Upper lobe of left lung (tissue), 6 donors: ENCODE measurements around the gene FHIT. TPM values are rescaled to one million over a fixed set of nuclear protein-coding genes. Genes with fewer than 3 reads are reported as not detected.

Source experiments
- ATAC-seq, 2 donors: fragments of 200-7000 bp; cut with Tn5 transposase; one replicate each; pipeline ENCODE4 v1.9.1; 2022; ENCODE audit warnings: mild to moderate bottlenecking in 2 of 2, moderate library complexity in 2 of 2; ENCODE audit not compliant: low FRiP score in 2 of 2
- DNase-seq, 2 donors: peaks; one replicate each; pipeline ENCODE4 v3.0.0-alpha.2; 2019 to 2020
- H3K27ac ChIP-seq, 4 donors: fragments of 200-600 bp; sonication (generic); one replicate each; pipeline ENCODE4 v1.5.1; 2016 to 2019
- H3K27me3 ChIP-seq, 4 donors: fragments of 200-600 bp; sonication (generic); one replicate each; pipeline ENCODE4 v1.5.1; 2017 to 2019
- H3K36me3 ChIP-seq, 4 donors: fragments of 200-600 bp; sonication (generic); one replicate each; pipeline ENCODE4 v1.5.1; 2016 to 2019
- H3K4me1 ChIP-seq, 4 donors: fragments of 200-600 bp; sonication (generic); one replicate each; pipeline ENCODE4 v1.5.1; 2018 to 2019
- H3K4me3 ChIP-seq, 4 donors: fragments of 200-600 bp; sonication (generic); one replicate each; pipeline ENCODE4 v1.5.1; 2017 to 2019; ENCODE audit warnings: mild to moderate bottlenecking in 2 of 4, moderate library complexity in 1 of 4
- H3K9me3 ChIP-seq, 4 donors: fragments of 200-600 bp; sonication (generic); one replicate each; pipeline ENCODE4 v1.5.1; 2018 to 2019
- CTCF ChIP-seq, 6 experiments: fragments of 450-650 bp in 4 of 6; fragments of 200-600 bp in 2 of 6; sonication (generic) in 2 of 6; IDR thresholded peaks; one replicate each; pipeline ENCODE4 v1.5.1; 2016 to 2019; ENCODE audit warnings: antibody characterized with exemption in 6 of 6
- EP300 ChIP-seq, 4 donors: sonication (generic); formaldehyde crosslinking; IDR thresholded peaks; one replicate each; pipeline ENCODE4 v1.5.1; 2017; ENCODE audit warnings: antibody characterized with exemption in 4 of 4, control low read depth in 2 of 4
- POLR2A ChIP-seq, 4 donors: fragments of 450-650 bp; IDR thresholded peaks; one replicate each; pipeline ENCODE4 v1.5.1; 2016 to 2017; ENCODE audit warnings: antibody characterized with exemption in 4 of 4, mild to moderate bottlenecking in 2 of 4
- POLR2AphosphoS5 ChIP-seq, 2 donors: sonication (generic); formaldehyde crosslinking; IDR thresholded peaks; one replicate each; pipeline ENCODE4 v1.5.1; 2017; ENCODE audit warnings: antibody characterized with exemption in 2 of 2
- WGBS, 2 donors: methylation state at CpG; one replicate each; pipeline ENCODE4 v1.1.5; 2017 to 2018; 5-methylcytosine and 5-hydroxymethylcytosine counted together
- total RNA-seq, 6 donors: library from RNA; depleted of rRNA in 4 of 6; stranded (reverse); fragments of >200 nt in 4 of 6; gene quantifications; one replicate each; pipeline versions ENCODE4 v1.1.0 to v1.2.1, GENCODE V29; 2016 to 2021
- donor health status: DM: no; HTN: no; CAD: no; lungs with moderate emphysema.
- donor health status: DM: no; HTN: yes; CAD: no; lungs with severe emphysema.

Gene FHIT
- total RNA-seq, 6 donors from 2014 or later: 6.8 to 56.6 (median 11.1) TPM

- no peak for DNase-seq
- Histone ChIP-seq H3K4me3 (no peak overlapping the region), H3K36me3 (no peaks in the 10 kb centered on the region), H3K27me3 (no peaks in the 10 kb centered on the region), H3K9me3 (no peaks in the 10 kb centered on the region), H3K4me1 (peaks cover 0 to 15% (median 7%) of the 10 kb centered on the region in 4 donors), H3K27ac (no peak overlapping the region)
- peak in 1 of 2 donors; percentile 44 for ATAC-seq
- 53 to 73% methylated on average over 2 of the region's 2 CpGs for WGBS, 2 donors
- no peak for TF ChIP-seq POLR2A (IDR thresholded peaks at IDR 0.05)
- TF ChIP-seq CTCF (IDR thresholded peaks at IDR 0.05): no peak
- TF ChIP-seq EP300 (IDR thresholded peaks at IDR 0.05): no peak
- TF ChIP-seq POLR2AphosphoS5 (IDR thresholded peaks at IDR 0.05): no peak
Measured at GRCh38 chr3:60598671-60599070, 652.6 kb downstream of the FHIT start.

- no peak for TF ChIP-seq POLR2A (IDR thresholded peaks at IDR 0.05)
- no peak for TF ChIP-seq CTCF (IDR thresholded peaks at IDR 0.05)
- TF ChIP-seq POLR2AphosphoS5 (IDR thresholded peaks at IDR 0.05): no peak
- TF ChIP-seq EP300 (IDR thresholded peaks at IDR 0.05): no peak
- WGBS, 2 donors: 18 to 22% methylated on average over 6 of the region's 6 CpGs
- Histone ChIP-seq H3K27me3 (no peaks in the 10 kb centered on the region), H3K4me3 (no peak overlapping the region), H3K36me3 (no peaks in the 10 kb centered on the region), H3K4me1 (peaks cover 0 to 10% (median 5%) of the 10 kb centered on the region in 4 donors), H3K9me3 (no peaks in the 10 kb centered on the region), H3K27ac (no peak overlapping the region)
- peak; percentile 46 to 70 for ATAC-seq
- peak in 1 of 2 donors; percentile 76 for DNase-seq
Measured at GRCh38 chr3:60594025-60594424, 657.2 kb downstream of the FHIT start.

DNA sequence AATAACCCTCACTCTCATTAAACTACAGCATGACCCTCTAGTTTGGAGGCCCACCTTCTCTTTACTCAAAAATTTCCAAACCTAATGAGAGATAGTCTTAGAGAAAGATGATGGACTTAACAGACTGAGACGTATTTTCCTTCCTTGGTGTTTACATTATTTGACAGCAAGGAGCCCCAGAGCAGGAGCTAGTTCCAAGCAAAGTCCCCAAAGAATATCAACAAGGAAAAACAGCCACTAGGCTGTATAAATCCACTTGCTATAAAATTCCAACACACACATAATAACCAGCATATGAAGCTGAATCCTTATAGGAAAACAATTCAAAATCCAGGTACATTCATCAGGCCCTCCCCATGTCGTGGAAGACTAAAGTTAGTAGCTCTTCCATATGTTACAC lies 660.0 kb downstream of the FHIT start:
- Histone ChIP-seq H3K4me3 (no peak overlapping the region), H3K27ac (no peak overlapping the region), H3K9me3 (no peaks in the 10 kb centered on the region), H3K36me3 (no peaks in the 10 kb centered on the region), H3K4me1 (peaks cover 0 to 10% (median 5%) of the 10 kb centered on the region in 4 donors), H3K27me3 (no peaks in the 10 kb centered on the region)
- ATAC-seq (no peak), DNase-seq (no peak)
- 63 to 92% methylated on average over 2 of the region's 2 CpGs for WGBS, 2 donors
- TF ChIP-seq POLR2AphosphoS5 (IDR thresholded peaks at IDR 0.05) (no peak), CTCF (IDR thresholded peaks at IDR 0.05) (no peak), POLR2A (IDR thresholded peaks at IDR 0.05) (no peak), EP300 (IDR thresholded peaks at IDR 0.05) (no peak)

DNA sequence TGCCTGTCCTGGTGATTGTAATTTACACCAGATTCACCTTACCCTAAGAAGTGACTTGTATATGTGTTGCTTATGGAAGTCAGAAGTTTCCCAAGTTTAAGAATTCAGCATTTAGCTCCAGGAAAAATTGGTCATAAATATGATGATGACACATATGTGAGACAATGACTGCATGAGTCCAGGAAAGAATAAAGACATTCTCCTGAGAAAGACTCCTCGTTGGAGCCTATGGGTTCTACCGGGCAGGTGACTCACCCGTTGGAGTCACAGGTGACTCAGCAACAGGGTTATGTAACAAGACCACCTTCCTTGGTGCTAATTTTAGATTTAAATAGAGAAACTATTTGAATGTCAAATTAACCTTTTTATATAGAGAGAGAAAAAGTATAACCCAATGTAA lies 662.4 kb downstream of the FHIT start:
- Histone ChIP-seq H3K4me3 (no peak overlapping the region), H3K4me1 (peaks cover 0 to 2% (median 2%) of the 10 kb centered on the region in 4 donors), H3K9me3 (no peaks in the 10 kb centered on the region), H3K27ac (no peak overlapping the region), H3K27me3 (no peaks in the 10 kb centered on the region), H3K36me3 (no peaks in the 10 kb centered on the region)
- no peak for ATAC-seq
- 78 to 79% methylated on average over 3 of the region's 3 CpGs for WGBS, 2 donors
- DNase-seq: no peak
- TF ChIP-seq POLR2A (IDR thresholded peaks at IDR 0.05) (no peak), POLR2AphosphoS5 (IDR thresholded peaks at IDR 0.05) (no peak), CTCF (IDR thresholded peaks at IDR 0.05) (no peak), EP300 (IDR thresholded peaks at IDR 0.05) (no peak)

GRCh38 chr3:60585918-60586317 lies 665.3 kb downstream of the FHIT start:
- no peak overlapping the region for H3K27ac ChIP-seq
- no peak for DNase-seq
- H3K4me3 ChIP-seq: no peak overlapping the region
- H3K27me3 ChIP-seq: no peaks in the 10 kb centered on the region
- no peaks in the 10 kb centered on the region for H3K4me1 ChIP-seq
- no peaks in the 10 kb centered on the region for H3K36me3 ChIP-seq
- 0 to 37% methylated on average over 1 of the region's 1 CpG for WGBS, 2 donors
- TF ChIP-seq POLR2AphosphoS5 (IDR thresholded peaks at IDR 0.05) (no peak), EP300 (IDR thresholded peaks at IDR 0.05) (no peak), CTCF (IDR thresholded peaks at IDR 0.05) (no peak), POLR2A (IDR thresholded peaks at IDR 0.05) (no peak)
- no peak for ATAC-seq
- no peaks in the 10 kb centered on the region for H3K9me3 ChIP-seq
